Ishikawa (cell line): ENCODE data around the gene SLC39A5.

Experiments
- CEBPB ChIP-seq: IDR thresholded peaks from 2 replicates; pipeline ENCODE4 v1.6.1; 2012
- CREB1 ChIP-seq: IDR thresholded peaks from 2 replicates; pipeline ENCODE4 v1.6.1; 2012; ENCODE audit warnings: low read depth
- EGR1 ChIP-seq: IDR thresholded peaks from 2 replicates; pipeline ENCODE4 v1.6.1; 2012
- EP300 ChIP-seq: IDR thresholded peaks from 2 replicates; pipeline ENCODE4 v1.6.1; 2012; ENCODE audit warnings: borderline replicate concordance
- FOXM1 ChIP-seq: IDR thresholded peaks from 2 replicates; pipeline ENCODE4 v1.6.1; 2012; ENCODE audit warnings: low read depth, borderline replicate concordance
- NFIC ChIP-seq: IDR thresholded peaks from 2 replicates; pipeline ENCODE4 v1.6.1; 2012
- RAD21 ChIP-seq: IDR thresholded peaks from 2 replicates; pipeline ENCODE4 v1.6.1; 2012; ENCODE audit warnings: low read depth
- TAF1 ChIP-seq: IDR thresholded peaks from 2 replicates; pipeline ENCODE4 v1.6.1; 2012; ENCODE audit warnings: low read depth, mild to moderate bottlenecking
- TCF12 ChIP-seq: IDR thresholded peaks from 2 replicates; pipeline ENCODE4 v1.6.1; 2012; ENCODE audit warnings: low read depth
- TEAD4 ChIP-seq: IDR thresholded peaks from 2 replicates; pipeline ENCODE4 v1.6.1; 2012
- YY1 ChIP-seq: IDR thresholded peaks from 2 replicates; pipeline ENCODE4 v1.6.1; 2012; ENCODE audit warnings: low read depth
- ZBTB7A ChIP-seq: IDR thresholded peaks from 2 replicates; pipeline ENCODE4 v1.6.1; 2012; ENCODE audit warnings: low read depth
- TF ChIP-seq, protein P1 (sequence below): IDR thresholded peaks from 2 replicates; pipeline ENCODE4 v1.6.1; 2012
- TF ChIP-seq, protein P2 (sequence below): IDR thresholded peaks from 2 replicates; pipeline ENCODE4 v1.6.1; 2012
- TF ChIP-seq, protein P3 (sequence below): IDR thresholded peaks from 2 replicates; pipeline ENCODE4 v1.6.1; 2012; ENCODE audit warnings: low read depth, mild to moderate bottlenecking

Gene SLC39A5

DNA sequence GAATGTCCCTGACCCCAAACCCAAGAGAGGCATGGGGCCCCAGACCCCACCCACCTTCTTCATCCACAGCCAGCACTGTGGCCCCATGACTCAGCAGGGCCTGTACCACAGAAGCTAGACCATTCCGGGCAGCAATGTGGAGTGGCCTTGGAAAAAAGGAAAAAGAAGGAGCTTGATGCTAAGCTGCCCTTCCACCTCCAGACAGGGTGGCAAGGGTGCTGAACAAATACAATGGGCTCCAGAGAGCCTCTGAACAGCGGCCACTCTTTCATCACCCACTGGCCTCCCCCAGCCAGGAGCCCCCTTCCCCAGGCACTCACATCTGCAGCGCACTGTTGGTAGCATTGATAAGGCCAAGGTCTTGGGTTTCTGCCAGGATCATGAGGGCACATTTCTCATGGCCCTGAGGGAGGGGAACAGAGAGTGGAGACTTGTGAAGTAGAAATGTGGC lies 13.9 kb downstream of the SLC39A5 start:
- TF ChIP-seq RAD21 (no peak), FOXM1 (no peak), ZBTB7A (no peak), CREB1 (no peak), CEBPB (no peak), TAF1 (no peak), YY1 (no peak)
- TF ChIP-seq, protein P1, sequence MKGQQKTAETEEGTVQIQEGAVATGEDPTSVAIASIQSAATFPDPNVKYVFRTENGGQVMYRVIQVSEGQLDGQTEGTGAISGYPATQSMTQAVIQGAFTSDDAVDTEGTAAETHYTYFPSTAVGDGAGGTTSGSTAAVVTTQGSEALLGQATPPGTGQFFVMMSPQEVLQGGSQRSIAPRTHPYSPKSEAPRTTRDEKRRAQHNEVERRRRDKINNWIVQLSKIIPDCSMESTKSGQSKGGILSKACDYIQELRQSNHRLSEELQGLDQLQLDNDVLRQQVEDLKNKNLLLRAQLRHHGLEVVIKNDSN: no peak

DNA sequence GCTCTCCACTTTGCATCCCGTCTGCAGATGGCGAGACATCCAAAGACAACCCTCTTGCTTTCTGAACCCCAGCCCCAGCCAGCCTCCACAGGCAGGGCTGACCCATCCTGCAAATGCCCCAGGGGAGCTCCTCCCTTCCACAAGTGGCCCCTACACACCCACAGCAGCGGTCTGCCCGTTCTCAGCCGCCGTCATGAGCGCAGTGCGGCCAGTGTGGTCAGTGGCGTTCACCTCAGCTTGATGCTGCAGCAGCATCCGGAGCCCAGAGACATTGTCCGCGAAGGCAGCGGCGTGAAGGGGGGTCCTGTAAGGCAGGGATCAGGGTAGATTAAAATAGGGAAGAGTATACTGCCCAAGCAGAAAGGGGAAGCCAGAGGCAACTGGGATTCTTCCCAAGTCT lies 14.6 kb downstream of the SLC39A5 start:
- TF ChIP-seq, protein P1: no peak
- TF ChIP-seq, protein P2, sequence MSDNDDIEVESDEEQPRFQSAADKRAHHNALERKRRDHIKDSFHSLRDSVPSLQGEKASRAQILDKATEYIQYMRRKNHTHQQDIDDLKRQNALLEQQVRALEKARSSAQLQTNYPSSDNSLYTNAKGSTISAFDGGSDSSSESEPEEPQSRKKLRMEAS: no peak
- TF ChIP-seq NFIC: no peak
- no peak for TF ChIP-seq EP300
- no peak for TF ChIP-seq RAD21
- TF ChIP-seq FOXM1: no peak
- TF ChIP-seq, protein P3, sequence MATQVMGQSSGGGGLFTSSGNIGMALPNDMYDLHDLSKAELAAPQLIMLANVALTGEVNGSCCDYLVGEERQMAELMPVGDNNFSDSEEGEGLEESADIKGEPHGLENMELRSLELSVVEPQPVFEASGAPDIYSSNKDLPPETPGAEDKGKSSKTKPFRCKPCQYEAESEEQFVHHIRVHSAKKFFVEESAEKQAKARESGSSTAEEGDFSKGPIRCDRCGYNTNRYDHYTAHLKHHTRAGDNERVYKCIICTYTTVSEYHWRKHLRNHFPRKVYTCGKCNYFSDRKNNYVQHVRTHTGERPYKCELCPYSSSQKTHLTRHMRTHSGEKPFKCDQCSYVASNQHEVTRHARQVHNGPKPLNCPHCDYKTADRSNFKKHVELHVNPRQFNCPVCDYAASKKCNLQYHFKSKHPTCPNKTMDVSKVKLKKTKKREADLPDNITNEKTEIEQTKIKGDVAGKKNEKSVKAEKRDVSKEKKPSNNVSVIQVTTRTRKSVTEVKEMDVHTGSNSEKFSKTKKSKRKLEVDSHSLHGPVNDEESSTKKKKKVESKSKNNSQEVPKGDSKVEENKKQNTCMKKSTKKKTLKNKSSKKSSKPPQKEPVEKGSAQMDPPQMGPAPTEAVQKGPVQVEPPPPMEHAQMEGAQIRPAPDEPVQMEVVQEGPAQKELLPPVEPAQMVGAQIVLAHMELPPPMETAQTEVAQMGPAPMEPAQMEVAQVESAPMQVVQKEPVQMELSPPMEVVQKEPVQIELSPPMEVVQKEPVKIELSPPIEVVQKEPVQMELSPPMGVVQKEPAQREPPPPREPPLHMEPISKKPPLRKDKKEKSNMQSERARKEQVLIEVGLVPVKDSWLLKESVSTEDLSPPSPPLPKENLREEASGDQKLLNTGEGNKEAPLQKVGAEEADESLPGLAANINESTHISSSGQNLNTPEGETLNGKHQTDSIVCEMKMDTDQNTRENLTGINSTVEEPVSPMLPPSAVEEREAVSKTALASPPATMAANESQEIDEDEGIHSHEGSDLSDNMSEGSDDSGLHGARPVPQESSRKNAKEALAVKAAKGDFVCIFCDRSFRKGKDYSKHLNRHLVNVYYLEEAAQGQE: no peak
- no peak for TF ChIP-seq EGR1
- no peak for TF ChIP-seq YY1
- no peak for TF ChIP-seq CREB1
- TF ChIP-seq ZBTB7A: no peak
- TF ChIP-seq CEBPB: no peak
- no peak for TF ChIP-seq TAF1

DNA sequence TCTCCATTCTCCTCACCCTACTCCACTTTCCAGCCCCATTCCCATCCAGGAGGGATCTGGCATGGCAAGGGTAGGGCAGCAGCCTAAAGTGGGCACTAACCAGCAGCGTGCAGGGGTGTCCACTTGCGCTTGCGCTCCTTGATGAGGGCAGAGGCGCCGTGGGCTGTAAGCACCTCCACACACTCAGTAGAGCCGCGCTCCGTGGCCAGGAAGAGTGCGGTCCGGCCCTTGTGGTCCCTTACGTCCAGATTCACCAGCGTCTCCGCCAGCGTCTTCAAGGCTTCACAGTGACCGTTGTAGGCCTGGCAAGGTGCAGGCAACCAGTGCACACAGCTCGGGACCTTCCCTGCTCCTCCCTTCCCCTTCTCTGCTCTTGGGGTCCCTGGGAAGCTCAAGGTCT lies 18.1 kb downstream of the SLC39A5 start:
- no peak for TF ChIP-seq YY1
- no peak for TF ChIP-seq TEAD4
- TF ChIP-seq, protein P1: no peak
- TF ChIP-seq, protein P2: no peak
- no peak for TF ChIP-seq EGR1
- TF ChIP-seq CREB1: no peak
- no peak for TF ChIP-seq TCF12
- TF ChIP-seq NFIC: no peak
- no peak for TF ChIP-seq EP300
- TF ChIP-seq RAD21: no peak
- TF ChIP-seq FOXM1: no peak
- TF ChIP-seq ZBTB7A: no peak
- no peak for TF ChIP-seq CEBPB
- TF ChIP-seq, protein P3: no peak
- TF ChIP-seq TAF1: no peak

DNA sequence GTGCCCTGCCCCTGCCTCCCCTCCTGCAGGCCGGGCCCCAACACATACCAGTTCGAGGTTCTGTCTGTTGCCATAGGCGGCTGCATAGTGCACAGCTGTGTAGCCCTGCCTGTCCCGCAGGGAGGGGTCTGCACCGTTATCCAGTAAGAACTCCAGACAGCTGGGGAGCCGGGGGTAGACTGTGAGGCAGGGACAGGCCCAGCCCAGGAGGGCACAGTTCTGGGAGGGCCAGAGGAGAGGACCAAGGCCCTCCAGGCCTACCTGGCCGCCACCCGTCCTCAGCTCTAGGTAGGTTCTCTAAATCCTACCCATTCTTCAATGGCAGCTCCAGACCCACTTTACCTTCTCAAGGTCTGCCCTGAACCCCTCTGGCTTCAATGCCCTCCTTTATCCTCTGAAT lies 18.9 kb downstream of the SLC39A5 start:
- no peak for TF ChIP-seq TEAD4

DNA sequence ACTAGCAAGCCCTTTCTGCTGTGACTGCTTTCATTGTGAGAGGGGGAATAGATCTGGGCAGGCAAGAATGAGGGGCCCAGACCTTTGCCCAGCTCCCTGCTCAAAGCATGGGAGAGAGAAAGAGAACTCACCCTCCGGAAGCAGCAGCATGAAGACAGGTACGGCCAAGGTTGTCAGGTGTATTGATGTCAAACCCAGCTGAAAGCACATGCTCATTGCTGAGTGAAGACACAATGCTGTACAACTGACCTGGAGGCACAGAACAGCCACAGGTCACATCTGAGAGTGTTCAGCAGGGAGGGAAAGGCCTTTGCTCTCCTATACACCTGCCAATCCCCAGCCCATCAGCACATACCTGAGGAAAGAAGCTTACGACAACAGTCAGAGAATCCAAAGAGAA lies 22.8 kb downstream of the SLC39A5 start:
- TF ChIP-seq TEAD4 (no peak), ZBTB7A (no peak), FOXM1 (no peak), YY1 (no peak), RAD21 (no peak), TCF12 (no peak), CREB1 (no peak), NFIC (no peak)
- TF ChIP-seq, protein P2: no peak
- TF ChIP-seq, protein P1: no peak

DNA sequence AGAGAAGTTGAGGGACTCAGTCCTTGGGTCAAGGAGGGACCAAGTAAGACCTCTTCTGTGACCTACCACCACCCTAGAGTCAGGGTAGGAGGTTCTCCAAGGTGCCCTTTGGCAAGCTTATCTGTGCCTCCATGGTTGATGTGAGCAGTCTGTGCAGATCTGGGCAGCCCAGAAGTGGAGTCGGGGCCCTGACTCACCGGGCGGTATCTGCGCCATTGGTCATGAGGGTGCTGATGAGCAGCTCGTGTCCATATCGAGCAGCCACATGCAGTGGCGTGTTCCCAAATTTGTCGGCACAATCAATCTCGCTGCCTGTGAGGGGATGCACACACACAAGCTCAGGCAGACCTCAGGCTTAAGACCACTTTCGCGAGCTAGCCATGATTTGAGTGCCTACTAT lies 23.2 kb downstream of the SLC39A5 start:
- TF ChIP-seq TCF12 (no peak), RAD21 (no peak), YY1 (no peak)
- TF ChIP-seq, protein P1: no peak
